OCI-LY3 (cell line): Measurements from ENCODE around the gene GRID1.

ENCODE experiments used
- H2AFZ ChIP-seq: fragments of 200-600, 300-600 bp; shearing (Covaris generic); 2 replicates; pipeline ENCODE4 v1.6.0; 2014; ENCODE audit warnings: antibody characterized with exemption, low read depth, low read length
- H3K27ac ChIP-seq: fragments of 200-600, 300-600 bp; sonication (generic); 2 replicates; pipeline ENCODE4 v1.5.1; 2014; ENCODE audit warnings: mild to moderate bottlenecking, low read length, moderate library complexity, mixed read lengths
- H3K27me3 ChIP-seq: fragments of 200-600, 300-600 bp; sonication (generic); 2 replicates; pipeline ENCODE4 v1.6.1; 2014; ENCODE audit warnings: low read depth, low read length, mixed read lengths
- H3K36me3 ChIP-seq: fragments of 200-600, 300-600 bp; sonication (generic); replicated peaks from 2 replicates; pipeline ENCODE3; 2014; ENCODE audit warnings: low read depth, low read length, mixed read lengths
- H3K4me1 ChIP-seq: fragments of 300-600, 200-600 bp; sonication (generic); 2 replicates; pipeline ENCODE4 v1.6.1; 2014; ENCODE audit warnings: low read length, mixed read lengths
- H3K4me2 ChIP-seq: fragments of 200-600, 300-600 bp; sonication (generic); 2 replicates; pipeline ENCODE4 v1.6.1; 2014; ENCODE audit warnings: low read length, mixed read lengths
- H3K4me3 ChIP-seq: fragments of 300-600, 200-600 bp; sonication (generic); 2 replicates; pipeline ENCODE4 v1.5.1; 2014; ENCODE audit warnings: antibody characterized with exemption, mild to moderate bottlenecking, low read length, moderate library complexity
- H3K79me2 ChIP-seq: fragments of 300-600, 200-600 bp; shearing (Covaris generic); 2 replicates; pipeline ENCODE4 v1.6.1; 2014; ENCODE audit warnings: mild to moderate bottlenecking, low read length, mixed read lengths
- H3K9ac ChIP-seq: fragments of 300-600, 200-600 bp; shearing (Covaris generic); 2 replicates; pipeline ENCODE4 v1.6.0; 2014; ENCODE audit warnings: mild to moderate bottlenecking, low read length, moderate library complexity
- H3K9me3 ChIP-seq: fragments of 200-600, 300-600 bp; shearing (Covaris generic); 2 replicates; pipeline ENCODE4 v1.6.1; 2014; ENCODE audit warnings: low read length, mixed read lengths; ENCODE audit not compliant: insufficient read depth
- H4K20me1 ChIP-seq: fragments of 200-600, 300-600 bp; sonication (generic); 2 replicates; pipeline ENCODE4 v1.6.1; 2016; ENCODE audit warnings: low read length, mixed read lengths; ENCODE audit not compliant: insufficient read depth
- EZH2phosphoT487 ChIP-seq: fragments of 200-600 bp; shearing (Covaris generic); IDR thresholded peaks from 2 replicates; pipeline ENCODE4 v1.6.1; 2018; ENCODE audit warnings: antibody characterized with exemption, mixed run types, low read depth
- TF ChIP-seq, protein P1 (sequence below): fragments of 200-600, 300-600 bp; sonication (generic); IDR thresholded peaks from 2 replicates; pipeline ENCODE4 v1.5.1; 2014; ENCODE audit warnings: antibody characterized with exemption, low read length, low read depth

The GRID1 gene

DNA sequence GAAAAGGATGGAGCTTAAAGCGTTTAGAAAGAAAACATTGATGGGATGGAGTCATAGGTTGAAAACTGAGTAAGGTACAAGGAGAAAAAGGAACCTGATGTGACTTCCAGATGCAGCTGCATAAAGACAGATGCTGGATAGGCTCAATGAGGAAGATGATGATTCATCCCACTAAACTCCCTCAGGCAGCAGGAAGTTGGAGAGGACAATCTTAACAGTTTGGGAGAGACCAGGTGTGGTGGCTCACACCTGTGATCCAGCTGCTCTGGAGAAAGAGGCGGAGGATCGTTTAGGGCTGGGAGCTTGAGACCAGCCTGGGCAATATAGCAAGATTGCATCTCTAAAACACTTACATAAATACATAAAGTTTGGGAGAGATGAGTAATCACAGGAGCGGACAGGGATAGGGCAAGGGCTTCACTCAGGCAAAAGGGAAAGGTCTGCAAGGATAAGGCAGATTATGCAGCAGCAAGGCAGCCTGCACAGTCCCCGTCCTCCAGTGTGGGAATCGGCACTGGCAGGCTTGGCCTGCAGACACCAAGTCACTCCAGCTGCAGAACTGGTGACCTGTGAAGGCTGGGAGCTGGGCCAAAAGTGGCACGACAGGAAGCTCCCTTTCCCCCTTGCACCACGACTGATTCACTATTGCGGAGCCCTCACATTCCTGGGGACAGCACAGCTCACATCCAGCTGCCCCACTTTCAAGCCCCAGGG, 438.5 kb downstream of the GRID1 start:
- H3K79me2 ChIP-seq: no peaks in the 10 kb centered on the region
- H3K27ac ChIP-seq: no peak overlapping the region
- no peaks in the 10 kb centered on the region for H3K9me3 ChIP-seq
- TF ChIP-seq EZH2phosphoT487: no peak
- TF ChIP-seq, protein P1, sequence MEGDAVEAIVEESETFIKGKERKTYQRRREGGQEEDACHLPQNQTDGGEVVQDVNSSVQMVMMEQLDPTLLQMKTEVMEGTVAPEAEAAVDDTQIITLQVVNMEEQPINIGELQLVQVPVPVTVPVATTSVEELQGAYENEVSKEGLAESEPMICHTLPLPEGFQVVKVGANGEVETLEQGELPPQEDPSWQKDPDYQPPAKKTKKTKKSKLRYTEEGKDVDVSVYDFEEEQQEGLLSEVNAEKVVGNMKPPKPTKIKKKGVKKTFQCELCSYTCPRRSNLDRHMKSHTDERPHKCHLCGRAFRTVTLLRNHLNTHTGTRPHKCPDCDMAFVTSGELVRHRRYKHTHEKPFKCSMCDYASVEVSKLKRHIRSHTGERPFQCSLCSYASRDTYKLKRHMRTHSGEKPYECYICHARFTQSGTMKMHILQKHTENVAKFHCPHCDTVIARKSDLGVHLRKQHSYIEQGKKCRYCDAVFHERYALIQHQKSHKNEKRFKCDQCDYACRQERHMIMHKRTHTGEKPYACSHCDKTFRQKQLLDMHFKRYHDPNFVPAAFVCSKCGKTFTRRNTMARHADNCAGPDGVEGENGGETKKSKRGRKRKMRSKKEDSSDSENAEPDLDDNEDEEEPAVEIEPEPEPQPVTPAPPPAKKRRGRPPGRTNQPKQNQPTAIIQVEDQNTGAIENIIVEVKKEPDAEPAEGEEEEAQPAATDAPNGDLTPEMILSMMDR: no peak
- no peaks in the 10 kb centered on the region for H3K36me3 ChIP-seq
- H3K4me1 ChIP-seq: no peaks in the 10 kb centered on the region
- H2AFZ ChIP-seq: no peak overlapping the region
- H3K4me2 ChIP-seq: no peak overlapping the region
- H3K27me3 ChIP-seq: no peaks in the 10 kb centered on the region
- H4K20me1 ChIP-seq: no peaks in the 10 kb centered on the region
- H3K9ac ChIP-seq: no peak overlapping the region
- no peak overlapping the region for H3K4me3 ChIP-seq

DNA sequence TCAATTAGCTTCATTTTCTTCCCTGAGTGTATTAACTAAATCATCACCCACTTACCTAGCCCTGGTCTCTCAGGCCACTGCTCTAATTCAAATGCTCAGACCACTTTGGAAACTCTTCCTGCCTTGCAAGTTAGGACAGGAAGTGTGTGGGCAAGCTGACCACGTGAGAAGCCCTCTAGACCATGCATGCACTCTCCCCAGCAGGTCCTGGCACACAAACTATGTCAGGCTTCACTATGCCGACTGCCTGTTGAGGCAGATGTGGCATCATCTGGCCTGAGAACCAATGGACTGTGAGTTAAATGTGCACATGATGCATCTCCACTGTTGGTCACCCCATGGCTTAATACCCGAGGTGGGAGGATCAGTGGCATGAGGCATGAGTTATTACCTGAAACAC, 439.6 kb downstream of the GRID1 start:
- no peak overlapping the region for H3K4me2 ChIP-seq
- H4K20me1 ChIP-seq: no peaks in the 10 kb centered on the region
- H3K4me1 ChIP-seq: no peaks in the 10 kb centered on the region
- no peak overlapping the region for H3K4me3 ChIP-seq
- no peak for TF ChIP-seq EZH2phosphoT487
- TF ChIP-seq, protein P1: no peak
- H3K9ac ChIP-seq: no peak overlapping the region
- no peaks in the 10 kb centered on the region for H3K79me2 ChIP-seq
- H3K36me3 ChIP-seq: no peaks in the 10 kb centered on the region
- no peak overlapping the region for H2AFZ ChIP-seq
- no peaks in the 10 kb centered on the region for H3K9me3 ChIP-seq
- H3K27me3 ChIP-seq: no peaks in the 10 kb centered on the region
- H3K27ac ChIP-seq: no peak overlapping the region

DNA sequence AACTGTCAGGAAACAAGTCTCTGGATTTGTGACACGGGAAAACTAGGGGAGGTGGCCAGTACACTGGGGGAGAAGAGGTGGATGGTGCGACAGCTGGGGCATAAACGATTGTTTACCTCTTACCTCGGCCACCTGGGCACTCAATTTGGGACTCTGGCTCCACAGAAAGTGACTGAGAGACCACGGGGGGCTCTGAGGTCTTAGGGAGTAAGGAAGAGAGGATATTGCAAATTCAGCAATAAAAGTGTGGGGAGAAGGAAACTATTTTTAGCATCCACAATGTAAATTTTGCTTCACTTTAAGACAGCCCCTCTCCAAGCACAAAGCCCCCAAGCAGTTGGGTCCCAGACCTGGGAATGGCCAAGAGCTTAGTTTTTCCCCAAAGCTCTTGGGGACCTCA, 440.5 kb downstream of the GRID1 start:
- Histone ChIP-seq H3K27me3 (no peaks in the 10 kb centered on the region; the same call in 1 of the 2 replicates), H2AFZ (no peak overlapping the region), H3K9ac (no peak overlapping the region), H3K4me2 (no peak overlapping the region), H4K20me1 (no peaks in the 10 kb centered on the region), H3K36me3 (no peaks in the 10 kb centered on the region), H3K79me2 (no peaks in the 10 kb centered on the region), H3K27ac (no peak overlapping the region), H3K4me1 (no peaks in the 10 kb centered on the region), H3K4me3 (no peak overlapping the region), H3K9me3 (no peaks in the 10 kb centered on the region)
- TF ChIP-seq, protein P1: no peak
- TF ChIP-seq EZH2phosphoT487: no peak

DNA sequence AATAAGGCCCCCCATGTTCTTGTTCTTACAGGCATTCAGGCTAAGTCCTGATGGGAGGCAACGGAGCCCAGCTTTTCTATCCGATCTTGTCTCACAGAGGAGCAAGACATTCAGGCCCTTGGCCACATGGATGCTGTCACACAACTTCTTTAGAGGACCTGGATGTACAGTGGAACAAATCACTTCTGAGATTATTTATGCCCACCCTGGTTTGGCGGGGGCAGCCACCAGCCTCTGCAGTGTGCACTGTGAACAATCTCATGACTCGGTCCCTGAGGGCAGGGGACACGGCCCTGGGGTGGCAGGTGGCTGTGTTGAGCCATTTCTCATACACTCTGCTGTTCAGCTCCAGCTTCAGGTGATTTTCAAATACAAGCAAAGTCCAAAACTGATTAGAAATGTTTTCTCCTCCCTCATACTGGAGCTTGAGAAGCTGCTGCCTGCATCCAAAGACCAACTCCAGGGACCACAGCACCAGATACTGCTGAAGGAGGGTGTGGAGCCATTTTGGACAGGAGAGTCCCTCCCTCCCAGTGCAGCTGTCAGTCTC, 441.3 kb downstream of the GRID1 start:
- Histone ChIP-seq H3K9me3 (no peaks in the 10 kb centered on the region), H3K79me2 (no peaks in the 10 kb centered on the region), H3K36me3 (no peaks in the 10 kb centered on the region), H3K4me3 (no peak overlapping the region), H3K27ac (no peak overlapping the region), H3K27me3 (no peaks in the 10 kb centered on the region; the same call in 1 of the 2 replicates), H3K9ac (no peak overlapping the region), H4K20me1 (no peaks in the 10 kb centered on the region), H3K4me1 (no peaks in the 10 kb centered on the region), H2AFZ (no peak overlapping the region), H3K4me2 (no peak overlapping the region)
- TF ChIP-seq EZH2phosphoT487: no peak
- TF ChIP-seq, protein P1: no peak
